Islet precursor cell (in vitro differentiated cells): ENCODE measurements around the gene MICAL2.

ENCODE experiments used
- DNase-seq: peaks from one replicate; pipeline ENCODE4 v3.0.0-alpha.2; 2018

The MICAL2 gene

DNA sequence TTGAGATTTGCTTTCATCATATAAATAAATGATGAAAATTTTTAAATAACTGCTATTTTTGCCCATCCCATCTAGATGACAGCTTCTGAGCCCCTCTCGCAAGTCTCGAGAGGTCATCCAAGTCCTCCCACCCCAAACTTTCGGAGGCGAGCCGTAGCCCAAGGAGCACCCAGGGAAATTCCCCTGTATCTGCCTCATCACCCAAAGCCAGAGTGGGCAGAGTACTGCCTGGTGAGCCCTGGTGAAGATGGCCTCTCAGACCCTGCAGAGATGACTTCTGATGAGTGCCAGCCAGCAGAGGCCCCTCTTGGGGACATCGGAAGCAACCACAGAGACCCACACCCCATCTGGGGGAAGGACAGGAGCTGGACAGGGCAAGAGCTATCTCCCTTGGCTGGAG lies 183.1 kb downstream of the MICAL2 start:
- no peak for DNase-seq

DNA sequence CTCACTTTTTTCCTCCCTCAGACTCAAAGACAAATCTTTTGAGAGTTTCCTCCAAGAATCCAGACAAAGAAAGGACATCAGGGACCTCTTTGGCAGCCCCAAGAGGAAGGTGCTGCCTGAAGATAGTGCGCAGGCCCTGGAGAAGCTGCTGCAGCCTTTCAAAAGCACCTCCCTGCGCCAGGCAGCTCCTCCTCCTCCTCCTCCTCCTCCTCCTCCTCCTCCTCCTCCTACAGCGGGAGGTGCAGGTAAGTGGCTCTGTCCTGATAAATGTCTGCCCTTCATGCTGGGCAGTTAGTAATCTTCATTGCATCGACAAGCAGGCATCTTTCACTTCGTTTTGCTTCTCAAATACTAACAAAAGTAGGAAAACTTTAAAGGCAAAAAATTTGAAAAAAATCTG lies 184.2 kb downstream of the MICAL2 start:
- no peak for DNase-seq

DNA sequence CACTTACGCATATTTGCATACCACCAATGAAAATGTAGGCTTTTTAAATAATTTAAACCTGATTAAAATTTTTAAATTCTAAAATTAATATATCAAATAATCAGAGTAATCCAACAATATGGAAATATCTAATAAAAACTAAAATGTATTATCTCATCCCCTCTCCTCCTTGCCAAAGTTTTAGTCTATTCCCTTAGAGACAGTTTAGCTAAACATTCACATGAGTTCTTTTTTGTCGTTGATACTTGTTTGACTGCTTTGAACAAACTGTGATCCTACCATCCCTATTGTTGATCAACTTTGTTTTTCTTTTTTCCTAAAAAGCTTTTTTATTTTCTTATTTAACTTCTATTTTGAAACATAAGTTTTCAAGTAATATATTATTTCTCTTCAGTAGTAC lies 185.6 kb downstream of the MICAL2 start:
- no peak for DNase-seq

DNA sequence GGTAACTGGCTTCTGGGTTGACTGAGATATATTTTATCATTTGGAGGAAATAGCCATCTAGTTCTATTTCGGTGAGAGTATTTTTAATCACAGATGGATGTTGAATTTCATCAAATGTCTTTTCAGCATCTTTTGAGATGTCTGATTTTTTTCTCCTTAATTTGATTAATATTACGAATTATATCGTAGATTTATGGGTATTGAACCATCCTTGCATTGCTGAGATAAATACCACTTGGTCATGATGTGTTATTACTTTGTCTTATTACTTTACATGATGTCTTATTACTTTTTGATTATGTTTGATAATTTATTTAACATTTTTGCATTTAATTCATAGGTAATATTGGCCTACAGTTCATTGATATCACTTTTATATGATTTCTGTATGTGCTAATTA lies 188.2 kb downstream of the MICAL2 start:
- no peak for DNase-seq

DNA sequence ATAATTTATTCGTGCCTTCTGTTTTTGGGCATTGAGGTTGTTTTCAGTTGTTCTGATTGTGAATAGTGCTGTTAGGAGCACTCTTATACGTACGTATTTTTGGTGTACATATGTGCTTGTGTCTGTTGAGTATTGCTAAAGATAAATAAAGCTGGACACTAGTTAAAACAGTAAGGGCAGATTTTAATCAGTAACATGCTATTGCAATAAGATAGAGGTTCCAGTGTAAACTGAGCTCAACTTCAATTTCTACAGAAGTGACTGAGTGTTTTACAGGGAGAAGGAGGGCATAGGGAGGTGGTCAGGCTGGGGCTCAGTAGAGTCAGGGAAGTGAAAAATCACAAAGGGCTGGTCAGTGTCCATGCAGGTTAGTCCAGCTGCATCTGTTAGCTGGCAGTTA lies 191.0 kb downstream of the MICAL2 start:
- DNase-seq = no peak

DNA sequence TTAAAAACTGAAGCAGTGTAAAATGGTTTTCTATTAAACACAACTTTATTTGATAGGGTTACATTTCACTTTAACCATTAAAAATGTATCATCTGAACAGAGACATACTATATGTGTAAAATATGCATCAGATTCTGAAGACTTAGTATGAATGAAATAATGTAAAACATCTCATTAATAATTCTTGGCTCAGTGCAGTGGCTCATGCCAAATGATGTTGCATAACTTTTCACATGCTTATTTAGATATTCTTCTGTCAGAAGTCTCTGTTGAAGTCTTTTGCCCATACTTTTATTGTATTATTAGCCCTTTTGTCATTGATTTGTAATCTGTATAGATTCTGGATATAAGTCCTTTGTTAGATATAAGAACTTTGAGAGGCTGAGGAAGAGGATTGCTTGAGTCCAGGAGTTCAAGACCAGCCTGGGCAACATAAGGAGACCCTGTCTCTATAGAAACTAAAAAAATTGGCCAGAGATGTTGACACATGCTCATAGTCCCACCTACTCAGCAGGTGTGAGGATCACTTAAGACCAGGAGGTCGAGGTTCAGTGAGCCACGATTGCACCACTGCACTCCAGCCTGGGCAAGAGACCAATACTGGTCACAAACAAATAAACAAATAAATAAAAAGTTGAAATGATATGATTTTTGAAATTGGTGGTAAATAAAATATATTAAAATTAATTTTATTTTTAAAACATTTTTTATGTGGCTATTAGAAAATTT lies 193.2 kb downstream of the MICAL2 start:
- DNase-seq = no peak

DNA sequence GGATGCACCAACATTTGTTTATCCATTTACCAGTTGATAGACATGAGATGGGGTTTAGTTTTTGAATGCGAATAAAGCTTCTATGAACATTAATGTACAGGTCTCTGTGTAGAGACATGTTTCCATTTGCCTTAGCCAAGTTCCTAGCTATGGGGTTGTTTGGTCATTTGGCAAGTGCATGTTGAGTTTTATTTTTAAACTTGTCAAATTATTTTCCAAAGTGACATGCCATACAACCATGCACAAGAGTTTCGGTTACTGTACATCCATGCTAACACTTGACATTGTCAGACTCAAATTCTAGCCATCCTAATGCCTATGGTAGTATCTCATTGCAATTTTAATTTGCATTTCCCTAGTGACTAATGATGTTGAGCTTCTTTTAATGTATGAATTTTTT lies 196.4 kb downstream of the MICAL2 start:
- no peak for DNase-seq

DNA sequence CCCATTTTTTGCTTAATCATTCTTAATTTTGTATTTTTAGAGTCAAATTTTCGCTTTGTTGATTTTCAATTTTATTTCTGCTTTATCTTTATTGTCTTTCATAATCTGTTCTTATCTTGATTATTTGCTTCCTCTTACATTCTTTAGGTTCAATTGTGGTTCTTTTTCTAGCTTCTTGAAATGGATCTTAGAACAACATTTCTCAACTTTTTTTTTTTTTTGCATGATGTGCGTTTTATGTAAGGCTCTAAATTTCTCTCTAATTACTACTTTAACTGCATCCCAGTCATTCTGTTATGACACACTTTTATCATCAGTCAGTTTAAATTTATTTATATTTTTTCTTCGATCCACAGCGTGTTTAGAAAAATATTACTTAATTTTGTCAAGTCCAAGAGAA lies 201.7 kb downstream of the MICAL2 start:
- no peak for DNase-seq
